ENCODE measurements around the gene CENPW.

- TF ChIP-seq, protein P1, sequence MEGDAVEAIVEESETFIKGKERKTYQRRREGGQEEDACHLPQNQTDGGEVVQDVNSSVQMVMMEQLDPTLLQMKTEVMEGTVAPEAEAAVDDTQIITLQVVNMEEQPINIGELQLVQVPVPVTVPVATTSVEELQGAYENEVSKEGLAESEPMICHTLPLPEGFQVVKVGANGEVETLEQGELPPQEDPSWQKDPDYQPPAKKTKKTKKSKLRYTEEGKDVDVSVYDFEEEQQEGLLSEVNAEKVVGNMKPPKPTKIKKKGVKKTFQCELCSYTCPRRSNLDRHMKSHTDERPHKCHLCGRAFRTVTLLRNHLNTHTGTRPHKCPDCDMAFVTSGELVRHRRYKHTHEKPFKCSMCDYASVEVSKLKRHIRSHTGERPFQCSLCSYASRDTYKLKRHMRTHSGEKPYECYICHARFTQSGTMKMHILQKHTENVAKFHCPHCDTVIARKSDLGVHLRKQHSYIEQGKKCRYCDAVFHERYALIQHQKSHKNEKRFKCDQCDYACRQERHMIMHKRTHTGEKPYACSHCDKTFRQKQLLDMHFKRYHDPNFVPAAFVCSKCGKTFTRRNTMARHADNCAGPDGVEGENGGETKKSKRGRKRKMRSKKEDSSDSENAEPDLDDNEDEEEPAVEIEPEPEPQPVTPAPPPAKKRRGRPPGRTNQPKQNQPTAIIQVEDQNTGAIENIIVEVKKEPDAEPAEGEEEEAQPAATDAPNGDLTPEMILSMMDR (IDR thresholded peaks at IDR 0.05; ENCODE audit: insufficient read depth, low read length), result no peak
- TF ChIP-seq REST (IDR thresholded peaks at IDR 0.05; ENCODE audit: insufficient replicate concordance, low read depth) (no peak), GABPA (IDR thresholded peaks at IDR 0.05; ENCODE audit: low read depth) (no peak), POLR2AphosphoS5 (IDR thresholded peaks at IDR 0.05; ENCODE audit: low read depth) (no peak), SPI1 (IDR thresholded peaks at IDR 0.05; ENCODE audit: borderline replicate concordance, low read depth) (no peak)
Observed at GRCh38 chr6:126359936-126360537, 20.1 kb downstream of the CENPW start.
